Measurements from ENCODE around the gene NDUFAF3.

The NDUFAF3 gene

GRCh38 chr3:49021213-49021812 is 608 bp upstream of the NDUFAF3 start:
- peaks cover 10 to 42% of the 10 kb centered on the region in 2 donors for H3K4me1 ChIP-seq (ENCODE audit: control insufficient read depth in 1 of 2, insufficient read depth in 2 of 2, low read length in 2 of 2)
- H3K27me3 ChIP-seq (ENCODE audit: low read depth, low read length), result no peaks in the 10 kb centered on the region
- H3K9me3 ChIP-seq (ENCODE audit: control insufficient read depth in 1 of 2, low read length in 2 of 2), result no peaks in the 10 kb centered on the region
- peak overlapping the region; percentile 94 for H3K27ac ChIP-seq (ENCODE audit: low read length)
- H3K4me3 ChIP-seq (ENCODE audit: low read depth in 1 of 2, low read length in 2 of 2), result peak overlapping the region; percentile 90 to 92
- peaks cover 33 to 34% of the 10 kb centered on the region in 2 donors for H3K36me3 ChIP-seq (ENCODE audit: control insufficient read depth in 1 of 2, insufficient read depth in 2 of 2, low read length in 2 of 2)

DNA sequence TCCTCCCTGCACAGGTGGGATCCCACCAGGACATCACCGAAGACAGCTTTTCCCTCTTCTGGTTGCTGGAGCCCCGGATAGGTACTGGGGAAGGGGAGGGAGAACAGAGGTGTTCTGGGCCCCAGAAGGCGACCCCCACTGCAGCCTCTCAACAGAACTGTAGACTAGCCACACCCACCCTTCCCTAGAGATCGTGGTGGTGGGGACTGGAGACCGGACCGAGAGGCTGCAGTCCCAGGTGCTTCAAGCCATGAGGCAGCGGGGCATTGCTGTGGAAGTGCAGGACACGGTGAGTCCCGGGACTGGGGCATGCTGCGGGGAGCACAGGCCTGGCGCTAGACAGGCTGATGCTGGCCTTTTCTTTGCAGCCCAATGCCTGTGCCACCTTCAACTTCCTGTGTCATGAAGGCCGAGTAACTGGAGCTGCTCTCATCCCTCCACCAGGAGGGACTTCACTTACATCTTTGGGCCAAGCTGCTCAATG is 809 bp downstream of the NDUFAF3 start:
- no peaks in the 10 kb centered on the region for H3K27me3 ChIP-seq (ENCODE audit: low read depth, low read length)
- H3K4me3 ChIP-seq (ENCODE audit: low read depth in 1 of 2, low read length in 2 of 2), result peak overlapping the region; percentile 90 to 92
- peak overlapping the region; percentile 94 for H3K27ac ChIP-seq (ENCODE audit: low read length)
- H3K36me3 ChIP-seq (ENCODE audit: control insufficient read depth in 1 of 2, insufficient read depth in 2 of 2, low read length in 2 of 2), result peaks cover 34 to 35% of the 10 kb centered on the region in 2 donors
- no peaks in the 10 kb centered on the region for H3K9me3 ChIP-seq (ENCODE audit: control insufficient read depth in 1 of 2, low read length in 2 of 2)
- H3K4me1 ChIP-seq (ENCODE audit: control insufficient read depth in 1 of 2, insufficient read depth in 2 of 2, low read length in 2 of 2), result peaks cover 7 to 35% of the 10 kb centered on the region in 2 donors

- H3K4me3 ChIP-seq (ENCODE audit: low read depth in 1 of 2, low read length in 2 of 2), result no peak overlapping the region
- no peak overlapping the region for H3K27ac ChIP-seq (ENCODE audit: low read length)
- H3K36me3 ChIP-seq (ENCODE audit: control insufficient read depth in 1 of 2, insufficient read depth in 2 of 2, low read length in 2 of 2), result peaks cover 34 to 35% of the 10 kb centered on the region in 2 donors
- H3K27me3 ChIP-seq (ENCODE audit: low read depth, low read length), result no peaks in the 10 kb centered on the region
- H3K9me3 ChIP-seq (ENCODE audit: control insufficient read depth in 1 of 2, low read length in 2 of 2), result no peaks in the 10 kb centered on the region
- peaks cover 17 to 41% of the 10 kb centered on the region in 2 donors for H3K4me1 ChIP-seq (ENCODE audit: control insufficient read depth in 1 of 2, insufficient read depth in 2 of 2, low read length in 2 of 2)
Observed at GRCh38 chr3:49023775-49024174, 1.9 kb downstream of the NDUFAF3 start.

GRCh38 chr3:49024449-49024848 is 2.5 kb downstream of the NDUFAF3 start:
- Histone ChIP-seq H3K27ac (ENCODE audit: low read length) (no peak overlapping the region), H3K36me3 (ENCODE audit: control insufficient read depth in 1 of 2, insufficient read depth in 2 of 2, low read length in 2 of 2) (peaks cover 34 to 35% of the 10 kb centered on the region in 2 donors), H3K27me3 (ENCODE audit: low read depth, low read length) (no peaks in the 10 kb centered on the region), H3K9me3 (ENCODE audit: control insufficient read depth in 1 of 2, low read length in 2 of 2) (no peaks in the 10 kb centered on the region), H3K4me1 (ENCODE audit: control insufficient read depth in 1 of 2, insufficient read depth in 2 of 2, low read length in 2 of 2) (peaks cover 18 to 37% of the 10 kb centered on the region in 2 donors), H3K4me3 (ENCODE audit: low read depth in 1 of 2, low read length in 2 of 2) (no peak overlapping the region)

GRCh38 chr3:49025005-49025792 is 3.3 kb downstream of the NDUFAF3 start:
- Histone ChIP-seq H3K4me3 (ENCODE audit: low read depth in 1 of 2, low read length in 2 of 2) (no peak overlapping the region), H3K4me1 (ENCODE audit: control insufficient read depth in 1 of 2, insufficient read depth in 2 of 2, low read length in 2 of 2) (peaks cover 18 to 30% of the 10 kb centered on the region in 2 donors), H3K36me3 (ENCODE audit: control insufficient read depth in 1 of 2, insufficient read depth in 2 of 2, low read length in 2 of 2) (peaks cover 34 to 36% of the 10 kb centered on the region in 2 donors), H3K27ac (ENCODE audit: low read length) (no peak overlapping the region), H3K9me3 (ENCODE audit: control insufficient read depth in 1 of 2, low read length in 2 of 2) (no peaks in the 10 kb centered on the region), H3K27me3 (ENCODE audit: low read depth, low read length) (no peaks in the 10 kb centered on the region)

DNA sequence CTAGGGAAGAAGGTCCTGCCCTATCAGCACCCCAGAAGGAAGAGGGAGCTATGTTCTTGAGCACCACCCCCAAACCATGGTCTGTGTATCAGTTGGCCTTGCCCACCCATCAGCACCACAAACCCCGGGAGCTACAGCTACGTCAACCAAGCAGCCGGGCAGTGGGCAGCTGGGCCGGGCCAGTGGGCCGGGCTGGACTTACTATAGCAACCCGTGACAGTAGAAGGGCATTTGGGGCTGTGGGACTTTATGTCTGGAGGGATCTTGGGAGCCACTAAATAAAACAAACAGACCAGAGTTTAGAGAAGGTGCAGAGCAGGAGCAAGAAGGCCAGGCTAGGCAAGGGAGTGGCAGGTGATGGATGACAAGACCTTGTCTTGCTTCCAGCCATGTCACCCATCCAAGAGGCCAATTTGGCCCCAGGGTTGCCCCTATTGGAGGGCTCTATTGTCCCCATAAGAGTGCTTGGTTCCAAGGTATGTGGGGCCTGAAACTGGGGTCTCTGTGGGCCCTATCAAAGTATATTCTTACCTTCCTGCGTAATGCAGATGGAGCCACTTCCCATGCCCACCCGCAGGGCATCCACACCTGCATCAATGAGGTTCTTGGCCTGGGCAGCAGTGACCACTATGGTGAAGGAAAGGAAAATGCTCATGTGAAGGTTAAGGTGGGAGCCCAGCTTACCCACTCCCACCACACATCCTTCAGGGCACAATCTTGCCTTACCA is 4.0 kb downstream of the NDUFAF3 start:
- Histone ChIP-seq H3K4me1 (ENCODE audit: control insufficient read depth in 1 of 2, insufficient read depth in 2 of 2, low read length in 2 of 2) (peaks cover 18 to 24% of the 10 kb centered on the region in 2 donors), H3K9me3 (ENCODE audit: control insufficient read depth in 1 of 2, low read length in 2 of 2) (no peaks in the 10 kb centered on the region), H3K36me3 (ENCODE audit: control insufficient read depth in 1 of 2, insufficient read depth in 2 of 2, low read length in 2 of 2) (peaks cover 37 to 41% of the 10 kb centered on the region in 2 donors), H3K27me3 (ENCODE audit: low read depth, low read length) (no peaks in the 10 kb centered on the region), H3K4me3 (ENCODE audit: low read depth in 1 of 2, low read length in 2 of 2) (no peak overlapping the region), H3K27ac (ENCODE audit: low read length) (no peak overlapping the region)

DNA sequence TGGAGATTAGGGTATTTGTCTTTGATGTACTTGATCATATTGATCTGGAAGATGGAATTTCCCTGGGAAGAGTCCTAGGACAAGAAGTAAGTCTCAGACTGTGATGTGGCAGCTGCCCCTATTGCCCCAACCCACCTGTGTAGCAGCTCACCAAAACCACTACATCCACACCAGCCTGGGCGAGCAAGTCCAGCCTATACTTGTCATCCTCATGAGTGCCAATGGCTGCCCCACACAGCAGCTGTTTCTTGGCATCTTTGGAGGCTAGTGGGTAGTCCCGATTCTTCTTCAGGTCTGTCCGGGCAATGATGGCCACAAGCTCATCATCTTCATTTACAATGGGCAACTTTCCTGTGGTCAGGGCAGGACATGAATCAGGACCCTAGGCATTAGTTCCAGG is 4.6 kb downstream of the NDUFAF3 start:
- Histone ChIP-seq H3K27ac (ENCODE audit: low read length) (no peak overlapping the region), H3K27me3 (ENCODE audit: low read depth, low read length) (no peaks in the 10 kb centered on the region), H3K9me3 (ENCODE audit: control insufficient read depth in 1 of 2, low read length in 2 of 2) (no peaks in the 10 kb centered on the region), H3K4me3 (ENCODE audit: low read depth in 1 of 2, low read length in 2 of 2) (no peak overlapping the region), H3K36me3 (ENCODE audit: control insufficient read depth in 1 of 2, insufficient read depth in 2 of 2, low read length in 2 of 2) (peaks cover 42 to 45% of the 10 kb centered on the region in 2 donors), H3K4me1 (ENCODE audit: control insufficient read depth in 1 of 2, insufficient read depth in 2 of 2, low read length in 2 of 2) (peaks cover 18 to 24% of the 10 kb centered on the region in 2 donors)

DNA sequence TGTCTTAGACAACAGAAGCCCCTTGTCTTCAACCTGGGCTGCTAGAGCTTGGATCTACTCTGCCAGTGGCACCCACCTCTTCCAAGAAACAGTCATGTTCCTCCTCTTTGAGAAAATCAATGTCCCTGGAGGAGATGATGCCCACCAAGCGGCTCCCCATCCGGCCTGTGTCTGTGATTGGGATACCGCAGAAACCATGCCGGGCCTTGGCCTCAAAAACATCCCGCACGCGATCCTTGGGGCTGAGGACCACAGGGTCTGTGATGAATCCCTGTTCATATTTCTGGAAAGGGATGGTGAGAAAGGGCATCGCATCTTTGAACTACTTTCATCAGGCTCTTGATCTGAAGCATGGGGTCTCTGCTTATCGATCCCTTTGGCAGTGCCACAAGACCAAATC is 5.7 kb downstream of the NDUFAF3 start:
- Histone ChIP-seq H3K4me3 (ENCODE audit: low read depth in 1 of 2, low read length in 2 of 2) (no peak overlapping the region), H3K36me3 (ENCODE audit: control insufficient read depth in 1 of 2, insufficient read depth in 2 of 2, low read length in 2 of 2) (peaks cover 53 to 56% of the 10 kb centered on the region in 2 donors), H3K27ac (ENCODE audit: low read length) (no peak overlapping the region), H3K9me3 (ENCODE audit: control insufficient read depth in 1 of 2, low read length in 2 of 2) (no peaks in the 10 kb centered on the region), H3K4me1 (ENCODE audit: control insufficient read depth in 1 of 2, insufficient read depth in 2 of 2, low read length in 2 of 2) (peaks cover 18 to 22% of the 10 kb centered on the region in 2 donors), H3K27me3 (ENCODE audit: low read depth, low read length) (no peaks in the 10 kb centered on the region)

GRCh38 chr3:49028298-49028672 is 6.4 kb downstream of the NDUFAF3 start:
- H3K4me1 ChIP-seq (ENCODE audit: control insufficient read depth in 1 of 2, insufficient read depth in 2 of 2, low read length in 2 of 2), result peaks cover 12 to 20% of the 10 kb centered on the region in 2 donors
- H3K9me3 ChIP-seq (ENCODE audit: control insufficient read depth in 1 of 2, low read length in 2 of 2), result no peaks in the 10 kb centered on the region
- H3K27me3 ChIP-seq (ENCODE audit: low read depth, low read length), result no peaks in the 10 kb centered on the region
- H3K36me3 ChIP-seq (ENCODE audit: control insufficient read depth in 1 of 2, insufficient read depth in 2 of 2, low read length in 2 of 2), result peaks cover 56 to 61% of the 10 kb centered on the region in 2 donors
- H3K4me3 ChIP-seq (ENCODE audit: low read depth in 1 of 2, low read length in 2 of 2), result peak overlapping the region; percentile 71 to 78
- H3K27ac ChIP-seq (ENCODE audit: low read length), result peak overlapping the region; percentile 92

DNA sequence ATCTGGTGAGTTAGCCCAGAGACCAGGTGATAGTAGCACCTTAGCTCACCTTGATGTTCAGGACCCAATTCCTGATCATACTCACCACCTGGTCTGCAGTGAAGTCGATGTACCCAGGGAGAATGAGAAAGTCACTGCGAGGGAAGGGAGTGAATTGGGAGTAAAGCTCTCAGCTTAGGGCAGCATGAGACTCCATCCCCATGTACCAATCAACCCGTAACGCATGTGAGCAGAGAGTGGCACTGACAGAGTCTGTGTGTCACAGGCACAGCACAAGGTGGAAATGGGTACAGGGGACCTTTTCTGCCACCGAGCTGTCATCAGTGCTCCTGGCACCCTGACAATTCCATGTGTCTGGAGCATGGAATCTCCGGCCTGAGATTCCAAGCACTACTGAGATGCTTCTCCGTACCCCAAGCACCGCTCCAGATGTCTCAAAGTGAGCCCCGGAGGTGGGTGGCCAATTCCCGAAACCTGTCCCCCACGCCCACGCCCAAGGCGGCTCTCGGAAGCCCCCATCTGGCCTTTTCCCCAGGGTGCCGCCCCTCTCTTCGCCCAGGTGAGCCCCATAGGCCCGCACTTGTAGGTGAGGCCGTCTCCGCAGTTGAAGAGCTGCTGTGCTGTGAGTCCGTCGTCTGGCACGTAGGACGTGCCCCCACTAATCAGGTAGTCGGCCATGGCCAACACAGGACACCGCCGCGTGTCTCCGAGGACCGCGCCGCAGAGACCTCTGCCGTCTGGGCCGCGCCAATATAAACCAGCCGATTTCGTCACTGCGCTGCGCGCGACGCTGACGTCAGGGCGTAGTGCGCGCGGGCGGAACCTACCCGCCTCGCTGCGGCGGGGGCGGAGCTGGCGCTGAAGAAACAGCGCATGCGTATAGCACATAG is 7.0 kb downstream of the NDUFAF3 start, which contains the start of gene IMPDH2:
Gene IMPDH2, minus strand, starts transcription at position 726 of the 890 bp plus-strand sequence. Its CDS starts 48 bp downstream, at position 678.
- H3K4me3 ChIP-seq (ENCODE audit: low read depth in 1 of 2, low read length in 2 of 2), result peak within 1 kb of the TSS; percentile 71 to 78
- peak within 1 kb of the TSS; percentile 92 for H3K27ac ChIP-seq (ENCODE audit: low read length)
- H3K4me1 ChIP-seq (ENCODE audit: control insufficient read depth in 1 of 2, insufficient read depth in 2 of 2, low read length in 2 of 2), result peaks cover 12 to 14% of the 10 kb centered on the region in 2 donors
- H3K9me3 ChIP-seq (ENCODE audit: control insufficient read depth in 1 of 2, low read length in 2 of 2), result no peaks in the 10 kb centered on the region
- no peaks in the 10 kb centered on the region for H3K27me3 ChIP-seq (ENCODE audit: low read depth, low read length)
- peaks cover 54 to 58% of the 10 kb centered on the region in 2 donors for H3K36me3 ChIP-seq (ENCODE audit: control insufficient read depth in 1 of 2, insufficient read depth in 2 of 2, low read length in 2 of 2)

Measured in muscle layer of duodenum (tissue), 2 donors.